Measurements from ENCODE around the gene KCNC1. TPM values are rescaled to one million over a fixed set of nuclear protein-coding genes. Genes with fewer than 3 reads are reported as not detected.

KCNC1 gene
- total and polyA plus RNA-seq, 7 donors: 0.36 to 1.9 (median 0.48) TPM; not detected in 3

DNA sequence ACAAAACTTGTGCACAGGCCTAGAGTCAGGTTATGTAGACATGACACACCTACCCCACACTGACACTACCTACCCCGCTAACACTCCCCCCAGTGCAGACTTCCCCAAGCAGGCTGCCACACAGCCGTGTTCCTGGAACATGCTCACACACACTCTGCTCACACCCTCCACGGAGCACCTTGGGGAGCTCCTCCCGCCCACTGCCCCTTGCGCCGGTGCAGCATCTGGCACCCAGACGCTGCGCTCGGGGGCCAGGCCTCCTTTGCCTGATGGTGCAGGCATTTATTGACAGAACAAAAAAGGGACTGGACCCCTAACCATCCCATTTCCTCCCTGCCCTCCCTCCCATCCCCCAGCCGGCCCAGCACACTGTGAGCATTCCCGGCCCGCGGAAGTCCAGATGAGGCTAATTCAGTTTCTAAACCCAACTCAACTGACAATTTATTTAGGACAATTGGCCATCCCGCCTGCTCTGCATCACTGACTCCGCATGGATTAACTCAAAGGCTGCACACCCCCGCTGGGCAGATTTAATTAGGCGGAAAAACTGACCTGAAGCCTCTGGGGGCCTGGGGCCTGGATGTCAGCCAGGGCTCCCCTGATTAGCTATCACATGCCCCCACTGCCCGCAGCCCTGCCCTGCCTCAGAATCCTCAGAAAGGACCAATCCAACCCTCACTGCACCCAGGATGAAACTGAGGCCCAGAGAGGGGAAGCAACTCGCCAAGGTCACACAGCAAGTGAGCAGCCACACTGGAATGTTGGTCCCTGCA, 30.1 kb downstream of the KCNC1 start:
- DNase-seq: no peak
- Histone ChIP-seq H3K4me3 (no peak overlapping the region), H3K36me3 (no peaks in the 10 kb centered on the region), H3K27ac (no peak overlapping the region), H3K27me3 (peaks cover 0 to 5% (median 0%) of the 10 kb centered on the region in 3 donors), H3K9me3 (no peaks in the 10 kb centered on the region), H3K4me1 (no peaks in the 10 kb centered on the region)
- intact Hi-C loops (cut with DNase I): no loop called here
- 77 to 85% methylated on average over 19 of the region's 19 CpGs for WGBS, 2 donors
- TF ChIP-seq POLR2A (IDR thresholded peaks at IDR 0.05) (no peak), POLR2AphosphoS5 (IDR thresholded peaks at IDR 0.05) (no peak), EP300 (IDR thresholded peaks at IDR 0.05) (no peak)
- TF ChIP-seq, protein P1, sequence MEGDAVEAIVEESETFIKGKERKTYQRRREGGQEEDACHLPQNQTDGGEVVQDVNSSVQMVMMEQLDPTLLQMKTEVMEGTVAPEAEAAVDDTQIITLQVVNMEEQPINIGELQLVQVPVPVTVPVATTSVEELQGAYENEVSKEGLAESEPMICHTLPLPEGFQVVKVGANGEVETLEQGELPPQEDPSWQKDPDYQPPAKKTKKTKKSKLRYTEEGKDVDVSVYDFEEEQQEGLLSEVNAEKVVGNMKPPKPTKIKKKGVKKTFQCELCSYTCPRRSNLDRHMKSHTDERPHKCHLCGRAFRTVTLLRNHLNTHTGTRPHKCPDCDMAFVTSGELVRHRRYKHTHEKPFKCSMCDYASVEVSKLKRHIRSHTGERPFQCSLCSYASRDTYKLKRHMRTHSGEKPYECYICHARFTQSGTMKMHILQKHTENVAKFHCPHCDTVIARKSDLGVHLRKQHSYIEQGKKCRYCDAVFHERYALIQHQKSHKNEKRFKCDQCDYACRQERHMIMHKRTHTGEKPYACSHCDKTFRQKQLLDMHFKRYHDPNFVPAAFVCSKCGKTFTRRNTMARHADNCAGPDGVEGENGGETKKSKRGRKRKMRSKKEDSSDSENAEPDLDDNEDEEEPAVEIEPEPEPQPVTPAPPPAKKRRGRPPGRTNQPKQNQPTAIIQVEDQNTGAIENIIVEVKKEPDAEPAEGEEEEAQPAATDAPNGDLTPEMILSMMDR (IDR thresholded peaks at IDR 0.05): no peak

DNA sequence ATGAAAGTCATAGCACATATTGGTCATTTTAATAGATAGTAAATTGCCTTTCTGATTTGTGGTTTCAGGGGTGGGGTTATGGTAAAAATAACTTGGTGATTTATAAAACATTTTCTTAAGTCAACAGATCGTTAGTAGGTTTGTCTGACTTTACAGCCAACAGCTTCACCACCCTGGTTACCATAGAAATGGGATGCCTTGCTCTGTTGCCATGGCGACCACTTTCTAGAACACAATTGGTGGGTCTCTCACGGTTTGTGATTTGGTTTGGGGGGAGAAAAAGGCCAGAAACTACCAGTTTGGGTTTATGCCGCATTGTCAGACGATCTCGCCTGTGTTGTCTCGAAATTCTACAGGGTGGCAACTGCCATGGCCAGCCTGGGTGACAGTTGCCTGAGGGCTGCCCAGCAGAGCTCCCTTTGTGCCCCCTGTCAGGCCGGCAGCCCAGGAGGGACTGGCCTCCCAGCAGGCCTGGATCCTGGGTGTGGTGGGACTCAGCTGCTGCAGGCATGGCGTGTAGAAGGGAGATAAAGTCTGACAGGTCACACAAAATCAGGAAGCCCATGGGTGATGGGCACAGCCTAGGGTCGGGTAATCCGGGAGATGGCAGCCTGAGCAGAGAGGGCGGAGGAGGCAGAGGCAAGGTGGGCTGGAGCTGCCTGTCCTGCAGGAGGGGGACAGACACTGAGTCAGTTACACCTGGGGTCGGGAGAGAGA, 30.9 kb downstream of the KCNC1 start:
- Histone ChIP-seq H3K4me1 (no peaks in the 10 kb centered on the region), H3K9me3 (no peaks in the 10 kb centered on the region), H3K36me3 (no peaks in the 10 kb centered on the region), H3K4me3 (no peak overlapping the region), H3K27ac (no peak overlapping the region), H3K27me3 (peaks cover 0 to 5% (median 0%) of the 10 kb centered on the region in 3 donors)
- TF ChIP-seq POLR2AphosphoS5 (IDR thresholded peaks at IDR 0.05) (no peak), EP300 (IDR thresholded peaks at IDR 0.05) (no peak), POLR2A (IDR thresholded peaks at IDR 0.05) (no peak)
- TF ChIP-seq, protein P1 (IDR thresholded peaks at IDR 0.05): no peak
- intact Hi-C loops (cut with DNase I): no loop called here
- DNase-seq: no peak
- WGBS, 2 donors: 77 to 81% methylated on average over 13 of the region's 13 CpGs

DNA sequence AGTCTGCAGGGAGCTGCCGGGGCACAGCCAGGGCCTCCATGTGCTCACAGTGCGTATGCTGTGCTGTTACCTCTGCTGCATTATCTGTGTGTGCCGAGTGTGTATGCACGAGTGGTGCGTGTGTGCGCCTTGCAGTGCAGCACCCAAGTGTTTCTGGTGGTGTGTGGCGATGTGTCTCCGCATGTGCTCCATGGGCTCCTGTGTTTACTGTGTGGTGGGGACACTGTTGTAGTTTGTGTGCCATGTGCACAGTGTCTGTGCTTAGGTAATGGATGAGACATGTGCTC, 31.4 kb downstream of the KCNC1 start:
- Histone ChIP-seq H3K27ac (no peak overlapping the region), H3K4me1 (no peaks in the 10 kb centered on the region), H3K36me3 (no peaks in the 10 kb centered on the region), H3K4me3 (no peak overlapping the region), H3K27me3 (peaks cover 0 to 5% (median 0%) of the 10 kb centered on the region in 3 donors), H3K9me3 (no peaks in the 10 kb centered on the region)
- WGBS, 2 donors: 94 to 96% methylated on average over 8 of the region's 8 CpGs
- intact Hi-C loops (cut with DNase I): no loop called here
- TF ChIP-seq POLR2A (IDR thresholded peaks at IDR 0.05): no peak
- TF ChIP-seq POLR2AphosphoS5 (IDR thresholded peaks at IDR 0.05): no peak
- TF ChIP-seq, protein P1 (IDR thresholded peaks at IDR 0.05): no peak
- TF ChIP-seq EP300 (IDR thresholded peaks at IDR 0.05): no peak
- DNase-seq: no peak

GRCh38 chr11:17766590-17766989, 32.0 kb downstream of the KCNC1 start:
- 87 to 90% methylated on average over 5 of the region's 5 CpGs for WGBS, 2 donors
- H3K4me3 ChIP-seq: no peak overlapping the region
- H3K36me3 ChIP-seq: no peaks in the 10 kb centered on the region
- H3K27me3 ChIP-seq: peaks cover 0 to 5% (median 0%) of the 10 kb centered on the region in 3 donors
- intact Hi-C loops (cut with DNase I): no loop called here
- DNase-seq: no peak
- H3K9me3 ChIP-seq: no peaks in the 10 kb centered on the region
- H3K4me1 ChIP-seq: no peaks in the 10 kb centered on the region
- TF ChIP-seq, protein P1 (IDR thresholded peaks at IDR 0.05): no peak
- TF ChIP-seq POLR2A (IDR thresholded peaks at IDR 0.05): no peak
- TF ChIP-seq POLR2AphosphoS5 (IDR thresholded peaks at IDR 0.05): no peak
- TF ChIP-seq EP300 (IDR thresholded peaks at IDR 0.05): no peak
- H3K27ac ChIP-seq: no peak overlapping the region

All from sigmoid colon (tissue), 7 donors.